Thoracic aorta (tissue), 2 donors: ENCODE results near the gene MRPL36. TPM values are rescaled to one million over a fixed set of nuclear protein-coding genes. Genes with fewer than 3 reads are reported as not detected.

Experiments used
- ATAC-seq: fragments of 150-250 bp; one replicate; pipeline ENCODE4 v1.8.0; 2017; ENCODE audit warnings: low read depth; ENCODE audit not compliant: insufficient number of reproducible peaks, low FRiP score
- DNase-seq: peaks from one replicate; pipeline ENCODE4 v3.0.0-alpha.2; 2020; ENCODE audit warnings: low spot score
- H3K27ac ChIP-seq, 2 donors: fragments of 200-600 bp; sonication (generic); 1 replicate in 1 of 2; 2 replicates in 1 of 2; pipeline ENCODE4 v1.5.1; 2016; ENCODE audit warnings: mild to moderate bottlenecking in 2 of 2, moderate library complexity in 2 of 2
- H3K27me3 ChIP-seq: fragments of 200-600 bp; sonication (generic); replicated peaks from 2 replicates; pipeline ENCODE4 v1.6.0; 2016; ENCODE audit warnings: mild to moderate bottlenecking; ENCODE audit not compliant: insufficient read depth
- H3K36me3 ChIP-seq: fragments of 200-600 bp; sonication (generic); one replicate; pipeline ENCODE4 v1.5.1; 2016
- H3K4me1 ChIP-seq, 2 donors: fragments of 200-600 bp; sonication (generic); 1 replicate in 1 of 2; 2 replicates in 1 of 2; pipeline versions ENCODE4 v1.5.1 to v1.6.0; 2016; ENCODE audit warnings: low read depth in 2 of 2, mild to moderate bottlenecking in 1 of 2; ENCODE audit not compliant: control insufficient read depth in 1 of 2
- H3K4me3 ChIP-seq: fragments of 200-600 bp; sonication (generic); 2 replicates; pipeline ENCODE4 v1.5.1; 2016; ENCODE audit warnings: mild to moderate bottlenecking
- H3K9me3 ChIP-seq: fragments of 200-600 bp; sonication (generic); 2 replicates; pipeline ENCODE4 v1.5.1; 2016
- CTCF ChIP-seq: fragments of 200-600 bp; sonication (generic); IDR thresholded peaks from one replicate; pipeline ENCODE4 v1.5.1; 2019; ENCODE audit warnings: antibody characterized with exemption
- total RNA-seq, 2 donors: library from RNA; depleted of rRNA; stranded (reverse); fragments of >200 nt; gene quantifications; one replicate each; pipeline versions ENCODE4 v1.1.0 to v1.2.3, GENCODE V29; 2016

Gene MRPL36
- total RNA-seq, 2 donors from 2014 or later: 26.2 to 26.9 TPM

GRCh38 chr5:1769752-1770442, 29.7 kb downstream of the MRPL36 start:
- H3K27ac ChIP-seq: no peak overlapping the region
- no peaks in the 10 kb centered on the region for H3K36me3 ChIP-seq
- ATAC-seq (no peak), DNase-seq (no peak)
- no peak overlapping the region for H3K4me3 ChIP-seq
- H3K9me3 ChIP-seq: no peaks in the 10 kb centered on the region
- no peak for TF ChIP-seq CTCF
- no peaks in the 10 kb centered on the region for H3K27me3 ChIP-seq
- H3K4me1 ChIP-seq: no peaks in the 10 kb centered on the region

- ATAC-seq (no peak), DNase-seq (no peak)
- no peak overlapping the region for H3K27ac ChIP-seq
- H3K36me3 ChIP-seq: no peaks in the 10 kb centered on the region
- no peaks in the 10 kb centered on the region for H3K4me1 ChIP-seq
- TF ChIP-seq CTCF: no peak
- H3K4me3 ChIP-seq: no peak overlapping the region
- H3K9me3 ChIP-seq: no peaks in the 10 kb centered on the region
- H3K27me3 ChIP-seq: no peaks in the 10 kb centered on the region
Measured at GRCh38 chr5:1769017-1769640, 30.5 kb downstream of the MRPL36 start.

- Histone ChIP-seq H3K4me3 (no peak overlapping the region), H3K4me1 (no peaks in the 10 kb centered on the region), H3K9me3 (no peaks in the 10 kb centered on the region), H3K36me3 (no peaks in the 10 kb centered on the region), H3K27ac (no peak overlapping the region), H3K27me3 (no peaks in the 10 kb centered on the region)
- ATAC-seq (no peak), DNase-seq (no peak)
- no peak for TF ChIP-seq CTCF
Measured at GRCh38 chr5:1768283-1769000, 31.2 kb downstream of the MRPL36 start.

GRCh38 chr5:1767524-1768282, 31.9 kb downstream of the MRPL36 start:
- no peak for ATAC-seq
- no peaks in the 10 kb centered on the region for H3K27me3 ChIP-seq

More at GRCh38 chr5:1767524-1768282, 31.9 kb downstream of the MRPL36 start:
- TF ChIP-seq CTCF: no peak
- Histone ChIP-seq H3K27ac (no peak overlapping the region), H3K9me3 (no peaks in the 10 kb centered on the region), H3K36me3 (no peaks in the 10 kb centered on the region), H3K4me3 (no peak overlapping the region), H3K4me1 (no peaks in the 10 kb centered on the region)
- DNase-seq: no peak
